GM23338 (cell line): ENCODE data around the gene ALDH3B1. TPM values are rescaled to one million over a fixed set of nuclear protein-coding genes. Genes with fewer than 3 reads are reported as not detected.
A peak's percentile ranks its signal among the peaks of the same experiment; 100 is the strongest.

ENCODE experiments used
- ATAC-seq: fragments of 200-7000 bp; cut with Tn5 transposase; 3 replicates; pipeline ENCODE4 v1.9.1; 2020
- DNase-seq: peaks from one replicate; pipeline ENCODE4 v3.0.0-alpha.2; 2015; ENCODE audit warnings: low spot score
- H2AFZ ChIP-seq: fragments of 200-600 bp; sonication (generic); 2 replicates; pipeline ENCODE4 v1.8.0; 2016; ENCODE audit warnings: antibody characterized with exemption, mild to moderate bottlenecking, moderate library complexity
- H3F3A ChIP-seq: fragments of 200-600 bp; sonication (generic); replicated peaks from 2 replicates; pipeline ENCODE4 v1.8.0; 2017; ENCODE audit warnings: antibody characterized with exemption, mixed run types, low read depth
- H3K27ac ChIP-seq: fragments of 200-600 bp; sonication (generic); 2 replicates; pipeline ENCODE4 v1.6.1; 2016; ENCODE audit warnings: low read depth
- H3K27me3 ChIP-seq: fragments of 200-600 bp; sonication (generic); 2 replicates; pipeline ENCODE4 v1.8.0; 2016; ENCODE audit warnings: mild to moderate bottlenecking, mixed run types, moderate library complexity; ENCODE audit not compliant: insufficient read depth
- H3K36me3 ChIP-seq: fragments of 200-600 bp; sonication (generic); 2 replicates; pipeline ENCODE4 v1.8.0; 2016; ENCODE audit warnings: mild to moderate bottlenecking; ENCODE audit not compliant: insufficient read depth
- H3K4me1 ChIP-seq: fragments of 200-600 bp; sonication (generic); 2 replicates; pipeline ENCODE4 v1.8.0; 2016; ENCODE audit warnings: mild to moderate bottlenecking, moderate library complexity; ENCODE audit not compliant: insufficient read depth
- H3K4me2 ChIP-seq: fragments of 200-600 bp; sonication (generic); 2 replicates; pipeline ENCODE4 v1.7.1; 2017; ENCODE audit warnings: mixed run types
- H3K4me3 ChIP-seq: fragments of 200-600 bp; sonication (generic); 2 replicates; pipeline ENCODE4 v1.6.1; 2016; ENCODE audit warnings: mixed run types
- H3K79me2 ChIP-seq: fragments of 200-600 bp; sonication (generic); replicated peaks from 2 replicates; pipeline ENCODE4 v1.8.0; 2017; ENCODE audit warnings: mild to moderate bottlenecking; ENCODE audit not compliant: insufficient read depth
- H3K9me2 ChIP-seq: fragments of 200-600 bp; sonication (generic); 2 replicates; pipeline ENCODE4 v1.8.0; 2017; ENCODE audit not compliant: insufficient read depth
- H4K20me1 ChIP-seq: fragments of 200-600 bp; sonication (generic); replicated peaks from 2 replicates; pipeline ENCODE4 v1.8.0; 2017; ENCODE audit warnings: mild to moderate bottlenecking; ENCODE audit not compliant: insufficient read depth
- H3K27ac Mint-ChIP-seq: 2 replicates; pipeline ENCODE4 v1.8.0; 2020; ENCODE audit warnings: inconsistent platforms, mild to moderate bottlenecking, moderate library complexity, mixed read lengths
- H3K27me3 Mint-ChIP-seq: 3 replicates; pipeline ENCODE4 v1.8.0; 2022; ENCODE audit warnings: low read depth, mild to moderate bottlenecking, moderate library complexity, mixed read lengths, inconsistent platforms; ENCODE audit not compliant: insufficient read depth, poor library complexity
- H3K36me3 Mint-ChIP-seq: 3 replicates; pipeline ENCODE4 v1.8.0; 2021; ENCODE audit warnings: low read depth, mild to moderate bottlenecking, inconsistent platforms, moderate library complexity, mixed read lengths
- H3K4me1 Mint-ChIP-seq: 3 replicates; pipeline ENCODE4 v1.8.0; 2020; ENCODE audit warnings: mild to moderate bottlenecking, inconsistent platforms, mixed read lengths
- H3K4me3 Mint-ChIP-seq: 3 replicates; pipeline ENCODE4 v1.8.0; 2021; ENCODE audit warnings: moderate library complexity, mild to moderate bottlenecking, inconsistent platforms, mixed read lengths
- H3K9me3 Mint-ChIP-seq: 3 replicates; pipeline ENCODE4 v1.8.0; 2020; ENCODE audit warnings: moderate library complexity, mild to moderate bottlenecking, inconsistent platforms, mixed read lengths
- EZH2 ChIP-seq: fragments of 200-600 bp; sonication (generic); IDR thresholded peaks from one replicate; pipeline ENCODE4 v1.8.0; 2017; ENCODE audit warnings: antibody characterized with exemption, mild to moderate bottlenecking, low read depth; ENCODE audit not compliant: unreplicated experiment
- EZH2phosphoT487 ChIP-seq: fragments of 200-600 bp; sonication (generic); IDR thresholded peaks from one replicate; pipeline ENCODE4 v1.8.1; 2018; ENCODE audit warnings: antibody characterized with exemption; ENCODE audit not compliant: unreplicated experiment
- JUNB ChIP-seq: IDR thresholded peaks from one replicate; pipeline ENCODE4 v1.6.1; 2016; ENCODE audit warnings: antibody characterized with exemption; ENCODE audit not compliant: unreplicated experiment
- NANOG ChIP-seq: IDR thresholded peaks from 2 replicates; pipeline ENCODE4 v1.6.1; 2016; ENCODE audit warnings: antibody characterized with exemption, borderline replicate concordance
- POLR2AphosphoS5 ChIP-seq: IDR thresholded peaks from 2 replicates; pipeline ENCODE4 v1.6.1; 2016; ENCODE audit warnings: antibody characterized with exemption, low read depth
- STAT1 ChIP-seq: IDR thresholded peaks from one replicate; pipeline ENCODE4 v1.6.1; 2016; ENCODE audit warnings: antibody characterized with exemption; ENCODE audit not compliant: unreplicated experiment
- polyA plus RNA-seq: library from polyadenylated mRNA; unstranded; fragments of >200 nt; fragmentation: Nextera tagmentation; extraction: Ambion mirVana; gene quantifications from 2 replicates; pipeline ENCODE4 v1.2.1, GENCODE V29; 2016
- total RNA-seq: library from RNA; depleted of rRNA; stranded (reverse); fragments of >200 nt; shearing (Covaris generic); gene quantifications from 2 replicates; pipeline ENCODE4 v1.2.3, GENCODE V29; 2014
- TF ChIP-seq, protein P1 (sequence below): IDR thresholded peaks from one replicate; pipeline ENCODE4 v1.6.1; 2018; ENCODE audit warnings: antibody characterized with exemption; ENCODE audit not compliant: unreplicated experiment
- TF ChIP-seq, protein P2 (sequence below), 2 experiments: fragments of 200-600 bp in 1 of 2; sonication (generic) in 1 of 2; conservative IDR thresholded peaks; 2 replicates each; pipeline versions ENCODE4 v1.5.1 to v1.6.1; 2016 to 2017; ENCODE audit warnings: antibody characterized with exemption in 2 of 2, low read depth in 2 of 2, mild to moderate bottlenecking in 2 of 2, moderate library complexity in 1 of 2
- TF ChIP-seq, protein P3 (sequence below): IDR thresholded peaks from 2 replicates; pipeline ENCODE4 v1.6.1; 2016; ENCODE audit warnings: antibody characterized with exemption
- TF ChIP-seq, protein P4 (sequence below): fragments of 250-450 bp; sonication (Bioruptor Pico); IDR thresholded peaks from 2 replicates; pipeline ENCODE4 v1.5.0; 2020; ENCODE audit warnings: mild to moderate bottlenecking, moderate library complexity

Gene ALDH3B1
- total and polyA plus RNA-seq, 2 experiments from 2014 or later: 0.52 TPM; not detected in 1

DNA sequence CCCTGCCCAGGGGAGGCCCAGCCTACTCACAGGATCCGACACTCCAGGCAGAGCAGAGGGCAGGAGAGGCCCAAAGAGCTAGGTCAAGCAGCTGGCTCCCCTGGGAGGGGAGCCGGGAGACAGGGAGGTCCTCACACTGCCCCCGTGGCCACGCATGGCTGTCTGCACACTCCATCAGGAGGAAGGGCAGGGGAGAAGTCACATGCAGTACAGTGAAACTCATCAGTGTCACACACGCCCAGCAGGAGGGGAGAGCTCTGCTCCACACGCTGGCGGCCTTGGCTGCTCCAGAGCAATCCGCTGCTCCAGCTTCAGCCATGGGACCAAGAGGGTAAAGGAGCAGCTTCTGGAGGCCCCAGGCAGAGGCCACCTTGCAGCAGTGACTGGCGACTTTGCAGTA is 43.0 kb downstream of the ALDH3B1 start (continued):
- TF ChIP-seq, protein P1, sequence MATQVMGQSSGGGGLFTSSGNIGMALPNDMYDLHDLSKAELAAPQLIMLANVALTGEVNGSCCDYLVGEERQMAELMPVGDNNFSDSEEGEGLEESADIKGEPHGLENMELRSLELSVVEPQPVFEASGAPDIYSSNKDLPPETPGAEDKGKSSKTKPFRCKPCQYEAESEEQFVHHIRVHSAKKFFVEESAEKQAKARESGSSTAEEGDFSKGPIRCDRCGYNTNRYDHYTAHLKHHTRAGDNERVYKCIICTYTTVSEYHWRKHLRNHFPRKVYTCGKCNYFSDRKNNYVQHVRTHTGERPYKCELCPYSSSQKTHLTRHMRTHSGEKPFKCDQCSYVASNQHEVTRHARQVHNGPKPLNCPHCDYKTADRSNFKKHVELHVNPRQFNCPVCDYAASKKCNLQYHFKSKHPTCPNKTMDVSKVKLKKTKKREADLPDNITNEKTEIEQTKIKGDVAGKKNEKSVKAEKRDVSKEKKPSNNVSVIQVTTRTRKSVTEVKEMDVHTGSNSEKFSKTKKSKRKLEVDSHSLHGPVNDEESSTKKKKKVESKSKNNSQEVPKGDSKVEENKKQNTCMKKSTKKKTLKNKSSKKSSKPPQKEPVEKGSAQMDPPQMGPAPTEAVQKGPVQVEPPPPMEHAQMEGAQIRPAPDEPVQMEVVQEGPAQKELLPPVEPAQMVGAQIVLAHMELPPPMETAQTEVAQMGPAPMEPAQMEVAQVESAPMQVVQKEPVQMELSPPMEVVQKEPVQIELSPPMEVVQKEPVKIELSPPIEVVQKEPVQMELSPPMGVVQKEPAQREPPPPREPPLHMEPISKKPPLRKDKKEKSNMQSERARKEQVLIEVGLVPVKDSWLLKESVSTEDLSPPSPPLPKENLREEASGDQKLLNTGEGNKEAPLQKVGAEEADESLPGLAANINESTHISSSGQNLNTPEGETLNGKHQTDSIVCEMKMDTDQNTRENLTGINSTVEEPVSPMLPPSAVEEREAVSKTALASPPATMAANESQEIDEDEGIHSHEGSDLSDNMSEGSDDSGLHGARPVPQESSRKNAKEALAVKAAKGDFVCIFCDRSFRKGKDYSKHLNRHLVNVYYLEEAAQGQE: no peak
- TF ChIP-seq, protein P2, sequence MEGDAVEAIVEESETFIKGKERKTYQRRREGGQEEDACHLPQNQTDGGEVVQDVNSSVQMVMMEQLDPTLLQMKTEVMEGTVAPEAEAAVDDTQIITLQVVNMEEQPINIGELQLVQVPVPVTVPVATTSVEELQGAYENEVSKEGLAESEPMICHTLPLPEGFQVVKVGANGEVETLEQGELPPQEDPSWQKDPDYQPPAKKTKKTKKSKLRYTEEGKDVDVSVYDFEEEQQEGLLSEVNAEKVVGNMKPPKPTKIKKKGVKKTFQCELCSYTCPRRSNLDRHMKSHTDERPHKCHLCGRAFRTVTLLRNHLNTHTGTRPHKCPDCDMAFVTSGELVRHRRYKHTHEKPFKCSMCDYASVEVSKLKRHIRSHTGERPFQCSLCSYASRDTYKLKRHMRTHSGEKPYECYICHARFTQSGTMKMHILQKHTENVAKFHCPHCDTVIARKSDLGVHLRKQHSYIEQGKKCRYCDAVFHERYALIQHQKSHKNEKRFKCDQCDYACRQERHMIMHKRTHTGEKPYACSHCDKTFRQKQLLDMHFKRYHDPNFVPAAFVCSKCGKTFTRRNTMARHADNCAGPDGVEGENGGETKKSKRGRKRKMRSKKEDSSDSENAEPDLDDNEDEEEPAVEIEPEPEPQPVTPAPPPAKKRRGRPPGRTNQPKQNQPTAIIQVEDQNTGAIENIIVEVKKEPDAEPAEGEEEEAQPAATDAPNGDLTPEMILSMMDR (conservative IDR thresholded peaks at IDR 0.05; ENCODE audit: low read depth in 2 of 2): no peak
- TF ChIP-seq POLR2AphosphoS5: no peak
- no peak for TF ChIP-seq STAT1
- no peak for TF ChIP-seq EZH2
- TF ChIP-seq JUNB: no peak
- TF ChIP-seq, protein P3, sequence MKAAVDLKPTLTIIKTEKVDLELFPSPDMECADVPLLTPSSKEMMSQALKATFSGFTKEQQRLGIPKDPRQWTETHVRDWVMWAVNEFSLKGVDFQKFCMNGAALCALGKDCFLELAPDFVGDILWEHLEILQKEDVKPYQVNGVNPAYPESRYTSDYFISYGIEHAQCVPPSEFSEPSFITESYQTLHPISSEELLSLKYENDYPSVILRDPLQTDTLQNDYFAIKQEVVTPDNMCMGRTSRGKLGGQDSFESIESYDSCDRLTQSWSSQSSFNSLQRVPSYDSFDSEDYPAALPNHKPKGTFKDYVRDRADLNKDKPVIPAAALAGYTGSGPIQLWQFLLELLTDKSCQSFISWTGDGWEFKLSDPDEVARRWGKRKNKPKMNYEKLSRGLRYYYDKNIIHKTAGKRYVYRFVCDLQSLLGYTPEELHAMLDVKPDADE: no peak
- TF ChIP-seq EZH2phosphoT487: no peak

DNA sequence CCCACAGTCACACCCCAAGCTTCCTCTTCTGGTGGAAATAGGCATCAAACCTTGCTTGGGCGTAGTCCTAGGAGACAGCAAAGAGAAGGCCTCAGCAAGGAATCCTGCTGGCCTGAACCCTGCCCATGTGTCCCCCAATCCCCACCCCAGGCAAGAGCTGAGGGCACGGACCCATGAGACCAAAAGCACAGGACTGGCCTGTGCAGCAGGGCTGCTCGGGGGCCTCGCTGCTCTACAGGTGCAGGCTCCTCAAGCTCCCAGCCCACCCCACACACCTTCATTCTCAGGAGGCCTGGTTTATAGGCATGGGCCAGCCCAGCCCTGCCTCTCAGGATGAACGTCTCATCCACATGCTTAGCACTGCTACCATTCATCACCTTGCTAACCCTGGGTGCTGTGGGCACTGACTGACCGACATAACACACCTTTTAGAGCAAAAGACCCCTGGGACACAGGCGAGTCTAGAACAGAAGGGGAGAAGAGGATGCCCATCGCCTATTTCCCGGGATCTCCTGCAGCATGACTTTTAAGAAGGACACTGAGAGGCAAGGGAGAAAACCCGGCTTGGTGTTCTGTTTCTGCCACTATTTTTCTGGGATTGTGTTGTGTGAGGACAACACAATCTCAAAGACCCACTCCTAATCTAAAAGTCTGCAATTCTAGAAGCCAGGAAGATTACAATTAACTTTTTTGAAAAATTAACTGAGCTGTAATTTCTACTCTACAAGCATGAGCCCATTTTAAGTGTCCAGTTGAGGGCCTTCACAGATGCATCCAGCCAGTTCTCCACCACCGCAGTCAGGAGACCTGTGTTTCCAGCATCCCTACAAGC is 44.1 kb downstream of the ALDH3B1 start:
- Histone ChIP-seq H3K27ac (peak overlapping the region; percentile 39; the same call in 1 of the 2 replicates), H3K79me2 (no peaks in the 10 kb centered on the region), H3F3A (peaks cover 27% of the 10 kb centered on the region), H3K27me3 (no peaks in the 10 kb centered on the region), H3K9me2 (no peaks in the 10 kb centered on the region), H4K20me1 (peaks cover 9% of the 10 kb centered on the region), H3K36me3 (peaks cover 11% of the 10 kb centered on the region; the same call in 1 of the 2 replicates), H2AFZ (no peak overlapping the region), H3K4me3 (no peak overlapping the region), H3K4me2 (no peak overlapping the region), H3K4me1 (peaks cover 6% of the 10 kb centered on the region; the same call in 1 of the 2 replicates)
- H3K4me1 Mint-ChIP-seq: peaks cover 23% of the 10 kb centered on the region
- peaks cover 21% of the 10 kb centered on the region for H3K27me3 Mint-ChIP-seq
- H3K4me3 Mint-ChIP-seq: no peak overlapping the region; the same call in 2 of the 3 replicates
- 0 out of 2 replicates have a peak overlapping the region, but pooled peaks have one; percentile 43 for H3K27ac Mint-ChIP-seq
- peaks cover 33% of the 10 kb centered on the region for H3K36me3 Mint-ChIP-seq
- DNase-seq: no peak
- ATAC-seq: no peak
- no peaks in the 10 kb centered on the region; the same call in 2 of the 3 replicates for H3K9me3 Mint-ChIP-seq
- TF ChIP-seq NANOG: no peak
- TF ChIP-seq EZH2phosphoT487: no peak
- no peak for TF ChIP-seq POLR2AphosphoS5
- TF ChIP-seq, protein P4, sequence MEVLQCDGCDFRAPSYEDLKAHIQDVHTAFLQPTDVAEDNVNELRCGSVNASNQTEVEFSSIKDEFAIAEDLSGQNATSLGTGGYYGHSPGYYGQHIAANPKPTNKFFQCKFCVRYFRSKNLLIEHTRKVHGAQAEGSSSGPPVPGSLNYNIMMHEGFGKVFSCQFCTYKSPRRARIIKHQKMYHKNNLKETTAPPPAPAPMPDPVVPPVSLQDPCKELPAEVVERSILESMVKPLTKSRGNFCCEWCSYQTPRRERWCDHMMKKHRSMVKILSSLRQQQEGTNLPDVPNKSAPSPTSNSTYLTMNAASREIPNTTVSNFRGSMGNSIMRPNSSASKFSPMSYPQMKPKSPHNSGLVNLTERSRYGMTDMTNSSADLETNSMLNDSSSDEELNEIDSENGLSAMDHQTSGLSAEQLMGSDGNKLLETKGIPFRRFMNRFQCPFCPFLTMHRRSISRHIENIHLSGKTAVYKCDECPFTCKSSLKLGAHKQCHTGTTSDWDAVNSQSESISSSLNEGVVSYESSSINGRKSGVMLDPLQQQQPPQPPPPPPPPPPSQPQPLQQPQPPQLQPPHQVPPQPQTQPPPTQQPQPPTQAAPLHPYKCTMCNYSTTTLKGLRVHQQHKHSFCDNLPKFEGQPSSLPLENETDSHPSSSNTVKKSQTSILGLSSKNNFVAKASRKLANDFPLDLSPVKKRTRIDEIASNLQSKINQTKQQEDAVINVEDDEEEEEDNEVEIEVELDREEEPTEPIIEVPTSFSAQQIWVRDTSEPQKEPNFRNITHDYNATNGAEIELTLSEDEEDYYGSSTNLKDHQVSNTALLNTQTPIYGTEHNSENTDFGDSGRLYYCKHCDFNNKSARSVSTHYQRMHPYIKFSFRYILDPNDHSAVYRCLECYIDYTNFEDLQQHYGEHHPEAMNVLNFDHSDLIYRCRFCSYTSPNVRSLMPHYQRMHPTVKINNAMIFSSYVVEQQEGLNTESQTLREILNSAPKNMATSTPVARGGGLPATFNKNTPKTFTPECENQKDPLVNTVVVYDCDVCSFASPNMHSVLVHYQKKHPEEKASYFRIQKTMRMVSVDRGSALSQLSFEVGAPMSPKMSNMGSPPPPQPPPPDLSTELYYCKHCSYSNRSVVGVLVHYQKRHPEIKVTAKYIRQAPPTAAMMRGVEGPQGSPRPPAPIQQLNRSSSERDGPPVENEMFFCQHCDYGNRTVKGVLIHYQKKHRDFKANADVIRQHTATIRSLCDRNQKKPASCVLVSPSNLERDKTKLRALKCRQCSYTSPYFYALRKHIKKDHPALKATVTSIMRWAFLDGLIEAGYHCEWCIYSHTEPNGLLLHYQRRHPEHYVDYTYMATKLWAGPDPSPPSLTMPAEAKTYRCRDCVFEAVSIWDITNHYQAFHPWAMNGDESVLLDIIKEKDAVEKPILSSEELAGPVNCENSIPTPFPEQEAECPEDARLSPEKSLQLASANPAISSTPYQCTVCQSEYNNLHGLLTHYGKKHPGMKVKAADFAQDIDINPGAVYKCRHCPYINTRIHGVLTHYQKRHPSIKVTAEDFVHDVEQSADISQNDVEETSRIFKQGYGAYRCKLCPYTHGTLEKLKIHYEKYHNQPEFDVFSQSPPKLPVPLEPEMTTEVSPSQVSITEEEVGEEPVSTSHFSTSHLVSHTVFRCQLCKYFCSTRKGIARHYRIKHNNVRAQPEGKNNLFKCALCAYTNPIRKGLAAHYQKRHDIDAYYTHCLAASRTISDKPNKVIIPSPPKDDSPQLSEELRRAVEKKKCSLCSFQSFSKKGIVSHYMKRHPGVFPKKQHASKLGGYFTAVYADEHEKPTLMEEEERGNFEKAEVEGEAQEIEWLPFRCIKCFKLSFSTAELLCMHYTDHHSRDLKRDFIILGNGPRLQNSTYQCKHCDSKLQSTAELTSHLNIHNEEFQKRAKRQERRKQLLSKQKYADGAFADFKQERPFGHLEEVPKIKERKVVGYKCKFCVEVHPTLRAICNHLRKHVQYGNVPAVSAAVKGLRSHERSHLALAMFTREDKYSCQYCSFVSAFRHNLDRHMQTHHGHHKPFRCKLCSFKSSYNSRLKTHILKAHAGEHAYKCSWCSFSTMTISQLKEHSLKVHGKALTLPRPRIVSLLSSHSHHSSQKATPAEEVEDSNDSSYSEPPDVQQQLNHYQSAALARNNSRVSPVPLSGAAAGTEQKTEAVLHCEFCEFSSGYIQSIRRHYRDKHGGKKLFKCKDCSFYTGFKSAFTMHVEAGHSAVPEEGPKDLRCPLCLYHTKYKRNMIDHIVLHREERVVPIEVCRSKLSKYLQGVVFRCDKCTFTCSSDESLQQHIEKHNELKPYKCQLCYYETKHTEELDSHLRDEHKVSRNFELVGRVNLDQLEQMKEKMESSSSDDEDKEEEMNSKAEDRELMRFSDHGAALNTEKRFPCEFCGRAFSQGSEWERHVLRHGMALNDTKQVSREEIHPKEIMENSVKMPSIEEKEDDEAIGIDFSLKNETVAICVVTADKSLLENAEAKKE (CRISPR knock-in tag): no peak
